Keratinocyte (primary cell): Measurements from ENCODE around the gene JOSD1. TPM values are rescaled to one million over a fixed set of nuclear protein-coding genes. Genes with fewer than 3 reads are reported as not detected.

ENCODE experiments used
- DNase-seq: peaks from one replicate; pipeline ENCODE4 v3.0.0-alpha.2; 2011; ENCODE audit warnings: low read depth, missing footprints, low spot score
- FAIRE-seq: peaks from 2 replicates; lab custom pipeline; 2011; peaks lifted over from hg19 to GRCh38; lab: Jason Lieb, UNC
- H2AFZ ChIP-seq: 2 replicates; pipeline ENCODE4 v1.6.0; 2012; ENCODE audit warnings: low read length, control low read depth, inconsistent platforms; ENCODE audit not compliant: control insufficient read depth
- H3K27ac ChIP-seq: 2 replicates; pipeline ENCODE4 v1.5.1; 2011; ENCODE audit warnings: low read length; ENCODE audit not compliant: control insufficient read depth, insufficient read depth
- H3K27me3 ChIP-seq: 3 replicates; pipeline ENCODE4 v1.6.0; 2011; ENCODE audit warnings: low read length; ENCODE audit not compliant: control insufficient read depth, insufficient read depth; ENCODE audit errors: extremely low read depth
- H3K36me3 ChIP-seq, 2 experiments: 2 replicates in 1 of 2; 3 replicates in 1 of 2; pipeline ENCODE4 v1.5.1; 2011; ENCODE audit warnings: low read length in 2 of 2, mild to moderate bottlenecking in 1 of 2; ENCODE audit not compliant: control insufficient read depth in 2 of 2, insufficient read depth in 2 of 2; ENCODE audit errors: extremely low read depth in 1 of 2
- H3K4me1 ChIP-seq: 3 replicates; pipeline ENCODE4 v1.5.1; 2011; ENCODE audit warnings: low read length; ENCODE audit not compliant: control insufficient read depth, insufficient read depth; ENCODE audit errors: extremely low read depth
- H3K4me2 ChIP-seq: 3 replicates; pipeline ENCODE4 v1.6.0; 2011; ENCODE audit warnings: low read depth, low read length; ENCODE audit not compliant: control insufficient read depth, insufficient read depth; ENCODE audit errors: extremely low read depth
- H3K4me3 ChIP-seq, 3 experiments: fragments of 200-600 bp in 1 of 3; sonication (generic) in 1 of 3; 2 replicates in 2 of 3; 3 replicates in 1 of 3; pipeline ENCODE4 v1.5.1; 2011 to 2016; ENCODE audit warnings: low read length in 3 of 3, mild to moderate bottlenecking in 3 of 3, control low read depth in 2 of 3, inconsistent platforms in 1 of 3, low read depth in 1 of 3, mixed read lengths in 1 of 3, mixed run types in 1 of 3, moderate library complexity in 1 of 3; ENCODE audit not compliant: control insufficient read depth in 2 of 3, insufficient read depth in 2 of 3; ENCODE audit errors: extremely low read depth in 1 of 3
- H3K79me2 ChIP-seq: 2 replicates; pipeline ENCODE4 v1.6.0; 2012; ENCODE audit warnings: low read length; ENCODE audit not compliant: control insufficient read depth, insufficient read depth
- H3K9ac ChIP-seq: 3 replicates; pipeline ENCODE4 v1.6.0; 2011; ENCODE audit warnings: low read length; ENCODE audit not compliant: control insufficient read depth, insufficient read depth; ENCODE audit errors: extremely low read depth
- H3K9me1 ChIP-seq: 3 replicates; pipeline ENCODE4 v1.6.0; 2011; ENCODE audit warnings: low read length; ENCODE audit not compliant: control insufficient read depth, insufficient read depth; ENCODE audit errors: extremely low read depth
- H3K9me3 ChIP-seq: 2 replicates; pipeline ENCODE4 v1.5.1; 2012; ENCODE audit warnings: low read depth, low read length; ENCODE audit not compliant: control insufficient read depth
- H4K20me1 ChIP-seq: 3 replicates; pipeline ENCODE4 v1.6.0; 2011; ENCODE audit warnings: low read length; ENCODE audit not compliant: control insufficient read depth, insufficient read depth; ENCODE audit errors: extremely low read depth
- CTCF ChIP-seq, 3 experiments: IDR thresholded peaks in 1 of 3; conservative IDR thresholded peaks in 1 of 3; optimal IDR thresholded peaks in 1 of 3; 2 replicates in 2 of 3; 3 replicates in 1 of 3; pipeline versions ENCODE3 to v1.5.1; 2011; ENCODE audit warnings: low read length in 3 of 3, mild to moderate bottlenecking in 3 of 3, moderate library complexity in 2 of 3, control low read depth in 1 of 3, inconsistent platforms in 1 of 3; ENCODE audit not compliant: insufficient read depth in 2 of 3; ENCODE audit errors: extremely low read depth in 1 of 3
- EZH2 ChIP-seq: IDR thresholded peaks from one replicate; pipeline ENCODE4 v1.6.1; 2012; ENCODE audit warnings: inconsistent platforms, mild to moderate bottlenecking, low read length, moderate library complexity
- dilution Hi-C: fragments of 300-500 bp; cut with MboI; formaldehyde crosslinking; loops from one replicate; pipeline ENCODE4 v1.7.0; 2020; ENCODE audit warnings: low sequenced_read_pairs; ENCODE audit not compliant: extremely low pct_ligation_motif_present
- polyA plus RNA-seq, 5 experiments: library from polyadenylated mRNA; depleted of rRNA in 3 of 5; stranded (reverse) in 3 of 5; stranded (forward) in 1 of 5; unstranded in 1 of 5; fragments of >200 nt; gene quantifications; 1 replicate in 1 of 5; 2 replicates in 3 of 5; 3 replicates in 1 of 5; pipeline versions ENCODE4 v1.2.1 to v1.2.3, GENCODE V29; 2011 to 2012; ENCODE audit warnings: missing spikeins in 2 of 5, low read depth in 1 of 5, low replicate concordance in 1 of 5

Gene JOSD1
- polyA plus RNA-seq, 1 donor (not counting 4 experiments of a cell fraction or from before 2014, with no cell fraction given) = 32.6 TPM

GRCh38 chr22:38698407-38699094, 2.2 kb downstream of the JOSD1 start:
- dilution Hi-C loops = no loop called here
- Histone ChIP-seq H3K9me1 (no peaks in the 10 kb centered on the region), H3K4me1 (peaks cover 45% of the 10 kb centered on the region), H2AFZ (no peak overlapping the region), H3K4me3 (peak overlapping the region; percentile 68 to 81 (median 74)), H3K27me3 (no peaks in the 10 kb centered on the region), H3K27ac (peak overlapping the region; percentile 83), H4K20me1 (no peaks in the 10 kb centered on the region), H3K9me3 (no peaks in the 10 kb centered on the region), H3K9ac (no peak overlapping the region), H3K36me3 (peaks cover 3 to 13% of the 10 kb centered on the region in 2 experiments), H3K4me2 (peak overlapping the region; percentile 89), H3K79me2 (peaks cover 58% of the 10 kb centered on the region)
- DNase-seq (no peak), FAIRE-seq (no peak)
- TF ChIP-seq CTCF (optimal IDR thresholded peaks at IDR 0.05 in 1 of 3, IDR thresholded peaks at IDR 0.05 in 1 of 3, conservative IDR thresholded peaks at IDR 0.05 in 1 of 3; ENCODE audit: extremely low read depth in 1 of 3, insufficient read depth in 2 of 3, low read length in 3 of 3) (no peak), EZH2 (no peak)

GRCh38 chr22:38697425-38698089, 3.2 kb downstream of the JOSD1 start:
- H3K27ac ChIP-seq = peak overlapping the region; percentile 83
- peak overlapping the region; percentile 54 for H3K9ac ChIP-seq
- H3K4me3 ChIP-seq = peak overlapping the region in 2 of 3 experiments; percentile 13 to 81
- TF ChIP-seq EZH2 (no peak), CTCF (optimal IDR thresholded peaks at IDR 0.05 in 1 of 3, IDR thresholded peaks at IDR 0.05 in 1 of 3, conservative IDR thresholded peaks at IDR 0.05 in 1 of 3; ENCODE audit: extremely low read depth in 1 of 3, insufficient read depth in 2 of 3, low read length in 3 of 3) (no peak)
- H3K79me2 ChIP-seq = peaks cover 67% of the 10 kb centered on the region
- DNase-seq (no peak), FAIRE-seq (no peak)
- peaks cover 5 to 13% of the 10 kb centered on the region in 2 experiments for H3K36me3 ChIP-seq
- H4K20me1 ChIP-seq = no peaks in the 10 kb centered on the region
- H3K9me3 ChIP-seq = no peaks in the 10 kb centered on the region
- H3K9me1 ChIP-seq = no peaks in the 10 kb centered on the region
- peak overlapping the region; percentile 89 for H3K4me2 ChIP-seq
- no peak overlapping the region for H2AFZ ChIP-seq
- H3K4me1 ChIP-seq = peaks cover 45% of the 10 kb centered on the region
- no peaks in the 10 kb centered on the region for H3K27me3 ChIP-seq
- dilution Hi-C loops = no loop called here
